Thyroid gland (tissue), 4 donors: Measurements from ENCODE around the gene SMTN. TPM values are rescaled to one million over a fixed set of nuclear protein-coding genes. Genes with fewer than 3 reads are reported as not detected.

Experiments
- DNase-seq, 2 donors: peaks; one replicate each; pipeline ENCODE4 v3.0.0-alpha.2; 2019
- H3K27ac ChIP-seq, 3 donors: fragments of 200-600 bp; sonication (generic); 1 replicate in 2 of 3; 2 replicates in 1 of 3; pipeline ENCODE4 v1.5.1; 2016 to 2019; ENCODE audit warnings: mild to moderate bottlenecking in 1 of 3, moderate library complexity in 1 of 3
- H3K27me3 ChIP-seq: fragments of 200-600 bp; sonication (generic); one replicate; pipeline ENCODE4 v1.5.1; 2019
- H3K36me3 ChIP-seq, 2 donors: fragments of 200-600 bp; sonication (generic); one replicate each; pipeline ENCODE4 v1.5.1; 2016 to 2019
- H3K4me1 ChIP-seq, 2 donors: fragments of 200-600 bp; sonication (generic); one replicate each; pipeline ENCODE4 v1.5.1; 2017 to 2019
- H3K4me3 ChIP-seq, 3 donors: fragments of 200-600 bp; sonication (generic); replicated peaks in 1 of 3; 1 replicate in 2 of 3; 2 replicates in 1 of 3; pipeline ENCODE4 v1.5.1; 2016; ENCODE audit warnings: mild to moderate bottlenecking in 1 of 3
- H3K9me3 ChIP-seq: fragments of 200-600 bp; sonication (generic); one replicate; pipeline ENCODE4 v1.5.1; 2017
- CTCF ChIP-seq, 6 experiments: fragments of 200-600 bp in 3 of 6; fragments of 450-650 bp in 3 of 6; sonication (generic) in 3 of 6; IDR thresholded peaks; one replicate each; pipeline ENCODE4 v1.5.1; 2016 to 2019; ENCODE audit warnings: antibody characterized with exemption in 6 of 6, mild to moderate bottlenecking in 2 of 6, inconsistent platforms in 1 of 6, moderate library complexity in 1 of 6
- POLR2A ChIP-seq, 2 donors: fragments of 450-650 bp; IDR thresholded peaks; one replicate each; pipeline ENCODE4 v1.6.1; 2017; ENCODE audit warnings: antibody characterized with exemption in 2 of 2, mild to moderate bottlenecking in 2 of 2, moderate library complexity in 1 of 2
- WGBS, 2 donors: methylation state at CpG; one replicate each; pipeline ENCODE4 v1.1.5; 2017; 5-methylcytosine and 5-hydroxymethylcytosine counted together
- intact Hi-C: fragments of 100-400 bp; cut with DNase I; formaldehyde crosslinking; loops from one replicate; pipeline ENCODE4 v1.15.1; 2023
- total RNA-seq, 4 donors: library from RNA; depleted of rRNA; stranded (reverse); fragments of >200 nt; gene quantifications; one replicate each; pipeline ENCODE4 v1.2.3, GENCODE V29; 2016

Gene SMTN
- total RNA-seq, 4 donors from 2014 or later: 46.2 to 60.3 (median 54.2) TPM

- DNase-seq: no peak
- Histone ChIP-seq H3K4me1 (peaks cover 10 to 40% of the 10 kb centered on the region in 2 donors), H3K36me3 (no peaks in the 10 kb centered on the region), H3K9me3 (no peaks in the 10 kb centered on the region), H3K27me3 (no peaks in the 10 kb centered on the region), H3K4me3 (no peak overlapping the region), H3K27ac (no peak overlapping the region)
- intact Hi-C loops: loop anchor here (5.0 kb wide), 1 partner anchor 37 kb away; the partner anchor contains the start of gene SELENOM
- TF ChIP-seq POLR2A (IDR thresholded peaks at IDR 0.05) (no peak), CTCF (IDR thresholded peaks at IDR 0.05) (no peak)
Measured at GRCh38 chr22:31144223-31144622, 63.1 kb downstream of the SMTN start.

GRCh38 chr22:31148488-31148887 lies 67.4 kb downstream of the SMTN start:
- H3K27ac ChIP-seq: peak overlapping the region; percentile 33 to 81 (median 72)
- no peaks in the 10 kb centered on the region for H3K9me3 ChIP-seq
- WGBS, 2 donors: 75 to 94% methylated on average over 1 of the region's 1 CpG
- peak in 1 of 2 donors; percentile 15 for DNase-seq
- H3K36me3 ChIP-seq: no peaks in the 10 kb centered on the region
- TF ChIP-seq CTCF (IDR thresholded peaks at IDR 0.05) (no peak), POLR2A (IDR thresholded peaks at IDR 0.05) (no peak)
- intact Hi-C loops: no loop called here
- H3K4me1 ChIP-seq: peaks cover 0 to 14% of the 10 kb centered on the region in 2 donors
- H3K4me3 ChIP-seq: no peak overlapping the region
- H3K27me3 ChIP-seq: no peaks in the 10 kb centered on the region

DNA sequence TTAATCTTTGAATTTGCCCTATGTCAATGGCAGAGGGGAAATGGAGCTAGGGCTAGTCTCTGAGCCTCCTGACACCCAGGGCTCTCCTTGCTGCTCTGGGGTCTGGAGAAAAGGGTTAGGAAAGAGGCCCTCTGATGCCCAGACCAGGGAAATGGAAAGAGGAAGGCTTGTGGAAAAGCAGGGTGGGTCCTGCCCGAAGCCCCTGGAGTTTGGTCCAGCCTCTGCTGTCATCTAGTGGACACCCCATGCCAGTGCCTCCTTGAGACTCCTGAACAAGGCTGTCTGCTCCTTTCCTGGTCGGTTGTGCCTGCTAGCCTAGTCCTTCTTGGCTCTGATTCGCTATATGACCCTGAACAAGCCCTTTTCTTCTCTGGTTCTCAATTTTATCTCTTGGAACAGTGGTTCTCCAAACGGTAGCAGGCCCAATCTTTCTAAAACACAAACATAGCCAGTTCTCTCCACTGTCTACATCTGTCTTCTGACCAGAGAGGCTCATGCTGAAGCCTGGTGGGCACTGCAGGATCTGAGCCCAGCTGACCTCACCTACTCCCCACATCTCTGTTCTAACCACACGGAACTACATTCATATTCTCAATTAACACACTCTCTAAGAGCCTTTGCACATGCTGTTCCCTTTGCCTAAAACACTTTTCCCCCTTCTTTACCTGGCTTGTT lies 68.0 kb downstream of the SMTN start:
- no peak for TF ChIP-seq POLR2A (IDR thresholded peaks at IDR 0.05)
- TF ChIP-seq CTCF (IDR thresholded peaks at IDR 0.05): peak; percentile 79 to 99 (median 95)
- no peaks in the 10 kb centered on the region for H3K9me3 ChIP-seq
- no peaks in the 10 kb centered on the region for H3K36me3 ChIP-seq
- intact Hi-C loops: no loop called here
- H3K27ac ChIP-seq: peak overlapping the region; percentile 33 to 81 (median 72)
- no peaks in the 10 kb centered on the region for H3K27me3 ChIP-seq
- no peak overlapping the region for H3K4me3 ChIP-seq
- peaks cover 0 to 11% of the 10 kb centered on the region in 2 donors for H3K4me1 ChIP-seq
- peak; percentile 85 to 87 for DNase-seq
- WGBS, 2 donors: 12 to 19% methylated on average over 5 of the region's 5 CpGs

- WGBS, 2 donors: 83 to 85% methylated on average over 3 of the region's 3 CpGs
- intact Hi-C loops: loop anchor here (5.0 kb wide), 1 partner anchor 48 kb away; no protein-coding TSS in a partner anchor
- Histone ChIP-seq H3K4me1 (peaks cover 3 to 11% of the 10 kb centered on the region in 2 donors), H3K36me3 (no peaks in the 10 kb centered on the region), H3K4me3 (no peak overlapping the region), H3K27ac (no peak overlapping the region), H3K9me3 (no peaks in the 10 kb centered on the region), H3K27me3 (no peaks in the 10 kb centered on the region)
- TF ChIP-seq CTCF (IDR thresholded peaks at IDR 0.05) (no peak), POLR2A (IDR thresholded peaks at IDR 0.05) (no peak)
- no peak for DNase-seq
Measured at GRCh38 chr22:31150615-31151014, 69.5 kb downstream of the SMTN start.

GRCh38 chr22:31151872-31152271 lies 70.8 kb downstream of the SMTN start:
- 83 to 89% methylated on average over 2 of the region's 2 CpGs for WGBS, 2 donors
- Histone ChIP-seq H3K36me3 (no peaks in the 10 kb centered on the region), H3K27me3 (no peaks in the 10 kb centered on the region), H3K4me3 (no peak overlapping the region), H3K4me1 (peaks cover 3 to 11% of the 10 kb centered on the region in 2 donors), H3K27ac (no peak overlapping the region), H3K9me3 (no peaks in the 10 kb centered on the region)
- TF ChIP-seq CTCF (IDR thresholded peaks at IDR 0.05) (no peak), POLR2A (IDR thresholded peaks at IDR 0.05) (no peak)
- intact Hi-C loops: loop anchor here (5.0 kb wide), 1 partner anchor 50 kb away; no protein-coding TSS in a partner anchor
- DNase-seq: no peak
